ENCODE results near the gene SMG6.

Gene SMG6

DNA sequence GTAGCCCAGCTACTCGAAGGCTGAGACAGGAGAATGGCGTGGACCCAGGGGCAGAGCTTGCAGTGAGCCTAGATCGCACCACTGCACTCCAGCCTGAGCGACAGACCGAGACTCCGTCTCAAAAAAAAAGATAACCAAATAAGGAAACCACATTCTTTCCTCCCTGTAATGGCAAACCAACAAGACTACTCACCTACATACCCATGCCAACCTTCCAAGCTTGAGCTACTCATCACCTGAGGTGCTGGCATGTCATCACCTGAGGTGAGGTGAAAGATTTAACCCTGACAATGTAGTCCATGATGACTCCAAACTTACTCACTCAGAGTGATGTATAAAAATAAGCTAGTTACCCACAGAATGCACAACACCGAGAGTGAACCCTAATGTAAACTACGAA, 85.2 kb downstream of the SMG6 start:
- no peak for TF ChIP-seq CTCF (conservative IDR thresholded peaks at IDR 0.05; ENCODE audit: low read depth, low read length)
- no peak overlapping the region for H3K4me3 ChIP-seq (ENCODE audit: low read length)
- DNase-seq (ENCODE audit: low read depth), result no peak

- no peak overlapping the region for H3K4me3 ChIP-seq (ENCODE audit: low read length)
- TF ChIP-seq CTCF (conservative IDR thresholded peaks at IDR 0.05; ENCODE audit: low read depth, low read length), result no peak
- peak; percentile 44 for DNase-seq (ENCODE audit: low read depth)
Observed at GRCh38 chr17:2215616-2216364, 87.8 kb downstream of the SMG6 start.

- DNase-seq (ENCODE audit: low read depth), result no peak
- H3K4me3 ChIP-seq (ENCODE audit: low read length), result no peak overlapping the region
- TF ChIP-seq CTCF (conservative IDR thresholded peaks at IDR 0.05; ENCODE audit: low read depth, low read length), result no peak
Observed at GRCh38 chr17:2214929-2215615, 88.5 kb downstream of the SMG6 start.

DNA sequence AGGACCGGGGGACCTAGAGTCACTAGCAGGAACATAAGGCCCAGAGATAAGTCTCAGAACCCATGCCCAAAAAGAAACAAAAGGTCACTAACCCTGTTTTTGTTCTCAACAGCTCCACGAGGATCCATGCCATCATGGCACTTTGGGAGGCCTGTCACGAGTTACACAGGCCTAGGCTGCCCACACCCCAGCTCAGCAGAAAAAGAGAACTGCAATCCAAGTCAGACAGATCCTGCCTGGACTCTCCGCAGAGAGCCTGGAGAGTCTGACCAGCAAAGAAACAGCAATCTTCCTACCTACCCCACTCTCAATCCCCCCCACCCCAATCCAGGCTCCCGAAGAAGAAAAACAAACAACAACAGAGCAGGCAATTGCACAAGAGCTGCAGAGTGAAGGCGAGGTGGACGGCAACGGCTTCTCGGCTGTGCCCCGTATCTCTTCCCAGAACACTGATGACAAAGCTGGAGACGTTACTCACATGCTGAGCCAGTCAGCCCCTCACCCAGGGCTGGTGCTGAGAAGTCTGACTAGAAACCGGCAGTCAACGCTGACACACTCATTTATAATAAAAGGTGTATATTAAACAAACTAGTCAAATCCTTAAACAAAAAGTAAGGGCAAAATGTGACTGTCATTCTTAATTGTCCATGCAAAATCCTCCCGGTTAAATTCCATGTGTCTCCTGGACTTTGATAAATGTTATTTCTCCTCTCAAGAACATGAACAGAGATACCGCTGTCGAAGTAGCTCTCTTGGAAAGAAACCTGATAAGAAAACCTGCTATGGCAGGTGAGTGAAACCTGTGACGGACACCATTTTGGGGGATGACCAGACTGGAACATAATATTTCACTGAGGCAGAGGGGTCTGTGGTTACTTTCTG, 89.3 kb downstream of the SMG6 start:
- peak; percentile 69 for DNase-seq (ENCODE audit: low read depth)
- no peak overlapping the region for H3K4me3 ChIP-seq (ENCODE audit: low read length)
- no peak for TF ChIP-seq CTCF (conservative IDR thresholded peaks at IDR 0.05; ENCODE audit: low read depth, low read length)

- DNase-seq (ENCODE audit: low read depth), result no peak
- no peak overlapping the region for H3K4me3 ChIP-seq (ENCODE audit: low read length)
- no peak for TF ChIP-seq CTCF (conservative IDR thresholded peaks at IDR 0.05; ENCODE audit: low read depth, low read length)
Observed at GRCh38 chr17:2213291-2213960, 90.2 kb downstream of the SMG6 start.

DNA sequence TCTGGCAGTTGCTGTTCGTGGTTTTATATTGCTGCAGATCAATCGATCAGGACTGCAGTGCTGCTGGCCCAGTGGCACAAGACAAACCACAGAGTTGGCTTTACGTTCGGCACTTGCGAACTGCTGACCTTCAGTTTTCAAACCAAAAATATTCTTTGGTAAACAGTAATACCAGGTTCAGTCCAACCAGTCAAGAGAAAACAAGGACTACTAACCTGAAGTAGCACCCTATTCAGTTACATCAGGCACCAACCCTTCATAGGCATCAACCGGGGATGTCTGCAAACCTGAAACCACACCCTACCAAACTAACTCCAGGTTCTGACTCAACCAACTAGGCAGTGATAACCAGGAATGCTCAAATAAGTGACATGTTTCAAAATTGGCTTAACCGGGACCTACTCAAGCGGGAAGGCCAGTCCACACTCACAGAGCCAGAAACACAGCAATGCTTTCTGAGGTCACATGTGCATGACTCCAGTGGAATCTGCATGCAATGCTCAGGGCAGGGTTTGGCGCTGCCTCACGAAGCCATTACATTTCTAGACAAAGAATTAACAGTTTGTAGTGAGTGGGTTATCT, 91.1 kb downstream of the SMG6 start:
- peak; percentile 98 for DNase-seq (ENCODE audit: low read depth)

More for the DNA sequence above, 91.1 kb downstream of the SMG6 start:
- TF ChIP-seq CTCF (conservative IDR thresholded peaks at IDR 0.05; ENCODE audit: low read depth, low read length), result no peak
- no peak overlapping the region for H3K4me3 ChIP-seq (ENCODE audit: low read length)

Data from retinal pigment epithelial cell (primary cell).